Measurements from ENCODE around the gene PRDX2.
"Not testable (repeated sequence)": the region's sequence is repeated elsewhere in the genome, so short reads cannot be mapped to it uniquely, and the experiment has no call there.

PRDX2 gene

DNA sequence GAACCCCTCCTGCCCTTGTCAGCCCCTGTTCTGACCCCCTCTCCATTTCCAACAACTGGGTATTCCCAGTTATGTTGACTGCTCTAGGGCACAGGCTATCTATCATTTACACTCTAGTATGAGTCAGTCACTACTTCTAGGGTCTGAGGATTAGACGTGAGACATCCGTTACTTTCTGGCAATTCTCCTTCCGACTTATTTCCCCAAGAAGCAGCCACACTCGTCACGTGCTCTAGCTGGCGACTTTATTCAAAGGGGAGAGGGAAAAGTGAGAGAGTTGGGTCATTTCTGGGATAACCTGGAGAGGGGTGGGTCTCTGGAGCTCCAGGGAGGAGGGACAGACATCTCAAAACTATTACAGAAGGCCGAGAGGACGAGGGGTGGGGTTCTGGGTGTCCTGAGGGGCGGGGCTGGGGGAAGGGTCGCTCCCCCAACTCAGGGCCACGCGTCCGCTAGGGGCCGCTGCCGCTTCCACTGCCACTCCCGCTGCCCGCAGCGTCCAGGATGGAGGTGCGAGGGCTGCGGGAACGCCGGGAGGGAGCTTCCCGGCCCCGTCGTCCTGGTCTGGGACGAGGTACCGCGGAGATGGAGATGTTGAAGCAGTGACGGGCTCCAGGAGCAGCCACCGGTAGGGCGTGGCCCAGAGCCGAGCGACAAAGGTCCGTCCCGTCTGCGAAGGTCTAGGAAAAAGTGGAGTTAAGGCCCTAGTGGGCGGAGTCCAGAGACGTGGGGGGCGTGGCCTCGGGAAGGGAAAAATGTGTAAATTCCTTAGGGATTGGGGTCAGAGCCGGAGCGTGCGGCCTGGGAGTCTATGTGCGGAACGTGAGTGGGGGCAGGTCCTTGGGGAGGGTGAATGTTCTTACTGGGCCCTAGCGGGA is 23.9 kb upstream of the PRDX2 start:
- peak; percentile 92 for DNase-seq

DNA sequence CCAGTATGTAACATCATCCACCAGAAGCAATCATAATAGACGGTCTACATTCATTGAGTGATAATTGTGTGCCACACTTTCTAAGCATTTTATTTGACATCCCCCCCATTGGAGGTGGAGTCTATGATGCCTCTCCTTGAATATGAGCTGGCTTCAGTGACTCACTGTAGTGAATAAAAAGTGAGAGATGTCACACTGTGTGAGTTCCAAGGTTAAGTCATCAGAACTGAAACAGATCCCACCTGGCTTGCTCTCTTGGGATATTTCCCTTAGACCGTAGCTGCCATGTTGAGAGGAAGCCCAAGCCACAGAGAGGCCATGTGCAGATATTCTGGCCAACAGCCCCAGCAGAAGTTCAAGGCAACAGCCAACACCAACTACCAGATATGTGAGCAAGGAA is 20.2 kb upstream of the PRDX2 start:
- DNase-seq, result no peak

GRCh38 chr19:12817810-12818209 is 16.2 kb upstream of the PRDX2 start:
- DNase-seq, result not testable (repeated sequence)

DNA sequence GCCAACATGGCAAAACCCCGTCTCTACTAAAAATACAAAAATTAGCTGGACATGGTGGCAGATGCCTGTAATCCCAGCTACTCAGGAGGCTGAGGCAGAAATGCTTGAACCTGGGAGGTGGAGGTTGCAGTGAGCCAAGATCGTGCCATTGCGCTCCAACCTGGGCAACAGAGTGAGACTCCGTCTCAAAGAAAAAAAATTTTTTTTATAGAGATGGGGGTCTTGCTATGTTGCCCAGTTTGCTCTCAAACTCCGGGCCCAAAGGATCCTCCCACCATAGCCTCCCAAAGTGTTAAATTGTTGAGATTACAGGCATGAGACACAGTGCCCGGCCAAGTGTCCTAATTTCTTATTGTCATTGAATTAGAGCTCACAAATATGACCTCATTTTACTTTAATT is 15.6 kb upstream of the PRDX2 start:
- not testable (repeated sequence) for DNase-seq

DNA sequence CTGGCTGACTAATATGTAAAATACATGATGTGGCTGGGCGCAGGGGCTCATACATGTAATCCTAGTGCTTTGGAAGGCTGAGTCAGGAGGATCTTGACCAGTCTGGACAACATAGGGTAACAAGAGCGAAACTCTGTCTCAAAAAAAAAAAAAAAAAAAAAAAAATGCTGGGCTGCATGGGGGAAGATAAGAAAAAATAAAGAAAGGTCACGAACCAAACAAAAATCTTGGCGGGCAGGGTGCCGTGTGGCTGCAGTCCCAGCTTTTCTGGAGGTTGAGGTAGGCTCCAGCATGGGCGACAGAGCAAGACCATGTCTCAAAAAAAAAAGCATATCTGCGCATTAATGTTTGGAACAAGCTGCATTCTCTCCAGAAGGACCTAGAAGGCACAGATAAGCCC is 13.5 kb upstream of the PRDX2 start:
- no peak for DNase-seq

DNA sequence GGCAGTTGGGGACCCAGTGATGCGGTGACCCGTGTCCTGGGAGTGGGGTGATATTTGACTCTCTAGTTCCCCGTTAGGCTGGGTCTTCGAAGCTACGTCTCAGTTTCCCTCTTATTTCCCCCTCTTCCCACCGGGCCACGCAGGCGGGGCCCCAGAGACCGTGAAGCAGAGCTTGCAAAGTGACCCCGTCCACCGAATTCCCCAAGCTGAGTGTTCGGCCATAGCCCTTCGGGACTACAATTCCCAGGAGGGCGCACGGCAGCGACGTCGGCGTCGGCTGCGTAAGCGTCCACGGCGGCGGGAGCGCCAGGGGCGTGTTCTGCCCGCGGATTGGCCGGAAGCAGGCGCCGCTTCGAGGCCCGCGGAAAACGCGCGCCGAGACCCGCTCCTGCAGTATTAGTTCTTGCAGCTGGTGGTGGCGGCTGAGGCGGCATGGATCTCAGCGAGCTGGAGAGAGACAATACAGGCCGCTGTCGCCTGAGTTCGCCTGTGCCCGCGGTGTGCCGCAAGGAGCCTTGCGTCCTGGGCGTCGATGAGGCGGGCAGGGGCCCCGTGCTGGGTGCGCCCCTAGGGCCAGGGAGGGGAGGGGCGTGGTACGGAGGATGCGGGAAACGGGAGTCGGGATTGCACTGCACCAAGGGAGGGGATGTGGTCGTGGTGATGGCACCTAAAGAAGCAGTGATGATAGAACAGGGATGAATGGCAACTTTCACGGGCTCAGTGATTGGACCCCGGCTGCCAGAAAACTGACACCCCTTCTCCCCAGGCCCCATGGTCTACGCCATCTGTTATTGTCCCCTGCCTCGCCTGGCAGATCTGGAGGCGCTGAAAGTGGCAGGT is 4.9 kb upstream of the PRDX2 start, which contains the start of gene RNASEH2A:
Gene RNASEH2A, plus strand, starts transcription at position 343 of the 840 bp plus-strand sequence. Its CDS starts 90 bp downstream, at position 433.
- DNase-seq, result peak; percentile 98

- DNase-seq, result no peak
Observed at GRCh38 chr19:12804051-12804450, 2.5 kb upstream of the PRDX2 start.

DNA sequence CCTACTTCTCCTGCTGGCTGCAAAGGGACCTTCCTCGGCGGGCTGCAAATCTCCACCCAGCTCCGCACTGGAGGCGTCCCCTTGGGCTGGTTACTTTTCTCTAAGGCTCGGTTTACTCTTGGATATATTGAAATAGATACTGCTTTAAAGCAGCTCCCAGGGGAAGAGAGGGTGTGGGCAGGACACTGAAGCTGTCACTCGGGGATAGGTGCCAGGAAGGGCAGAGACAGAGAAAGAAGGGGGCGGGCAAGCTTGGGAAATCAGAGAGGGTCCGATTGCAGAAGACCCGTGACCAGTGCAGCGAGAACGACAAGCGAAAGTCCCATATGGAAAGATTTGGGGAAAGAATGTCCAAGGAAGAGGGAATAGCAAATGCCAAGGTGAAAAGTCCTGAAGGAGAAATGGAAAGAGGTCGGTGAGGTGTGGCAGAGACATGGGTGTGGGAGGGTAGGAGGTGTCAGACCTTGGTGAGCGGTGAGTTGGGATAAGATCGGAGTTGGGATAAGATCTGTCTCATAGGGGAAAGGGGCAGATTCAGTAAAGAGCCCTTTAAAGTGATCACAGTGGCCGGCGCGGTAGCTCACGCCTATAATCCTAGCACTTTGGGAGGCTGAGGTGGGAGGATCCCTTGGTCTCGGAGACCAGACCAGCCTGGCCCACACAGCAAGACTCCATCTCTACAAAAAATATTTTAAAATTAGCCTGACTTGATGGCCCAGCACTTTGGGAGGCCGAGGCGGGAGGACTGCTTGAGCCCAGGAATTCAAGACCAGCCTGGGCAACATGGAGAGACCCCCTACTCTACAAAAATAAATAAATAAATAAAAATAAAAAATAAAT is 887 bp upstream of the PRDX2 start:
- no peak for DNase-seq

GRCh38 chr19:12800923-12801465 is 606 bp downstream of the PRDX2 start:
- peak; percentile 57 for DNase-seq

DNA sequence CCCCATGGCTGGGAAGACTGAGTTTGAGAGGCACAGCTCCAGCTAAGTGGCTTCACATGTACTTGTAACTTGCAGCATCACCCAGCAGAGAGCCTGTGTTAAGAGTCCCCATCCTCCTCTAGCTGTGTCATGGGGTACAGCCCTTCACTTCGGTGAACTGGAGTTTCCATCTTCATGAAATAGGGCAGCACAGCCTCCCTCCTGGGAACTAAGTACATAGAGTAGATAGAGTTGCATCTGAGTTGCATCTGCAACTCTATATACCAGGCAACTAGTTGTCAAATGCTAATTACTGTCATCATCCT is 1.2 kb downstream of the PRDX2 start:
- no peak for DNase-seq

DNA sequence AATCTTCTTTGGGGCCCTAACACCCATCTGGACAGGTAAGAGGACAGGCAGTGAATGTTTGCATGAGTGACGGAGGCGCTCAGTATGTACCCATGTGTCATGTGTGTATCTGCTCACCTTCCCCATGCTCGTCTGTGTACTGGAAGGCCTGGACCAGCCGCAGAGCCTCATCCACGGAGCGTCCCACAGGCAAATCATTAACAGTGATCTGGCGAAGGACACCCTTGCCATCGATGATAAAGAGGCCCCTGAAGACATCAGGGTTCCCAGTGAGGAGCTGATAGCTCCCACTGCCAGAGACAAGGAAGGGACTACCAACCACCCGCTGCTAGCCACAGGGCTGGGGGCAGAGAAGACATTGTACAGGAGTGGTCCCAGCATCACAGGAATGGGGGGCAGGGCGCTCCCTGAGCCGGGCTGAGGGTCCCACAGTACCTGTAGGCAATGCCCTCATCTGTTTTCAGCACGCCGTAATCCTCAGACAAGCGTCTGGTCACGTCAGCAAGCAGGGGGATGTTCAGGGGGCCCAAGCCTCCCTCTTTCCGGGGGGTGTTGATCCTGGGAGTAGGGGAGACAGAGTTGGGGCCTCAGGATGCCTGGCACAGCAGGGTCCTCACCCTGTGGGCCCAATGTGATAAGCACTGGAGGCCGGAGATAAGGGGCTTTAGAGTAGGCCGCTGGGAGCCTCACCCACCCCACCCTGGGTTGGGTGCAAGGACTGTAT is 1.7 kb downstream of the PRDX2 start:
- no peak for DNase-seq

GRCh38 chr19:12797607-12798006 is 4.0 kb downstream of the PRDX2 start:
- not testable (repeated sequence) for DNase-seq

DNA sequence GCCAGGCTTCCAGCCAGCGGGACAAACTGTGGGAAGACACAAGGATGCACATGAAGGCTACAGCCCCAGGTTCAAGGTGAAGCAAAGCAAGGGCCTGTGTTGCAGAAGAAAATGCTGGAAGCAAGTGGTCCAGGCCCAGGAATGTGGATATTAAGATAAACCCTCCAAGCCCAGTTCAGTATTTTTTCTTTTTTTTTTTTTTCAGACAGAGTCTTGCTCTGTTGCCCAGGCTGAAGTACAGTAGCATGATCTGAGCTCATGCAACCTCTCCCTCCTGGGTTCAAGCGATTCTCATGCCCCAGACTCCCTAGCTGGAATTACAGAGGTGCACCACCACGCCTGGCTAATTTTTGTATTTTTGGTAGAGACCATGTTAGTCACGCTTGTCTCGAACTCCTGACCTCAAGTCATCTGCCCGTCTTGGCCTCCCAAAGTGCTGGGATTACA is 4.4 kb downstream of the PRDX2 start:
- DNase-seq, result no peak

DNA sequence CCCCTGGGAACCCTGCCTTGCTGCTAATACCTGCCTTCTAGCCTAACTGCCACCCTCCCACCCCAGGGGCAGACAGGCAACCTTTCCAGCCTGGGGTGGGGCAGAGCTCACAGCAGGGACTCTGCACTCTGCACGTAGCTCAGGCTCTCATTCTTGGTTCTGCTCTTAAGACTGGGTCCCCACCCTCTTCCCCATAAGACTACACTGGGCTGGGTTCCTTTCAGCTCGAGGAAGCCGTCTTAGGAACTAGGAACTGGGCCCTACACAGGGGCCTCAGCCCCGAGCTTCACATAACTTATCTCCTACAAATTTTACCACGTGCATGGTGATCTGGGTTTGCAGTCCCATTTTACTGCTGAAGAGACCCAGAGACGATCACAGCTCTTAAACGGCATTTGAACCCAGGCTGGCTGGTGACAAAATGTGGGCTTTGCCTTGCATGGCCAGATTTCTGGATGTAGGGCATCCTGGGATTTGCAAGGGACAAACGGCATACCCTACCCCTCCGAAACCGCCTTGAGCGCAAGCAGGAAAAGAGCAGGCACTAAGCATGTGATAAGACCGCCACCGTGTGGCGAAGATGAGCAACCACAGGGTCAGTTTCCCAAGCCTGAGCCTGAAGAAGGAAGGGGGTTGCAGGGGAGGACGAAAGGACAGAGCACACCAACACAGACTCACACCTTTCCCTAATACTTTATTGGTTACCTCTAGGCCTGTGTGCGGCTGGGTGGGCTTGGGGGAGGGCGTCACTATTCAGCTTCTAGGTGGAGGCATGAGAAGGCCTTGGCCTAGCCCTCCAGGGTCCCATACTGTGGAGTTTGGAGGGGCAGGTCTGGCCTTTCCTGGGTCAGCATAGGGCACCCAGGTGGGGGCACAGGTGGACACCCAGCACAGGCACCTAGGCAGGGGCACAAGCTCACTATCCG is 5.2 kb downstream of the PRDX2 start:
- DNase-seq, result peak; percentile 96

DNA sequence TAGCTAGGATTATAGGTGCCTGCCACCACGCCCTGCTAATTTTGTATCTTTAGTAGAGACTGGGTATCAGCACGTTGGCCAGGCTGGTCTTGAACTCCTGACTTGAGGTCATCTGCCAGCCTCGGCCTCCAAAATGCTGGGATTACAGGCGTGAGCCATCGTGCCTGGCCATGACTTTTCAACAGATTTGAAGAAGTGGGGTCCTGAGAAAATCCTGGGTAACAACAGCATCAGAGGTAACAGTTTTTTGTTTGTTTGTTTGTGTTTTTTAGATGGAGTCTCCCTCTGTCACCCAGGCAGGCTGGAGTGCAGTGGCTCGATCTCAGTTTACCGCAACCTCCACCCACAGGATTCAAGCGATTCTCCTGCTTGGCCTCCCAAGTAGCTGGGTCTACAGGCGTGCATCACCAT is 6.6 kb downstream of the PRDX2 start:
- DNase-seq, result no peak

GRCh38 chr19:12794196-12794941 is 7.2 kb downstream of the PRDX2 start:
- no peak for DNase-seq

- DNase-seq, result peak; percentile 97
Observed at GRCh38 chr19:12793290-12794195, 8.1 kb downstream of the PRDX2 start.

GRCh38 chr19:12792853-12793289 is 8.7 kb downstream of the PRDX2 start:
- DNase-seq, result no peak
